DND-41 (cell line): Measurements from ENCODE around the gene THG1L.

Source experiments
- EZH2 ChIP-seq: IDR thresholded peaks from 3 replicates; pipeline ENCODE4 v1.6.1; 2012; ENCODE audit warnings: borderline replicate concordance, low read depth, mild to moderate bottlenecking, moderate library complexity, low read length, inconsistent platforms; ENCODE audit not compliant: severe bottlenecking
- TF ChIP-seq, protein P1 (sequence below): IDR thresholded peaks from 2 replicates; pipeline ENCODE4 v1.5.1; 2012; ENCODE audit warnings: borderline replicate concordance, low read length, moderate library complexity, mild to moderate bottlenecking; ENCODE audit not compliant: poor library complexity, severe bottlenecking; ENCODE audit errors: extremely low read depth

DNA sequence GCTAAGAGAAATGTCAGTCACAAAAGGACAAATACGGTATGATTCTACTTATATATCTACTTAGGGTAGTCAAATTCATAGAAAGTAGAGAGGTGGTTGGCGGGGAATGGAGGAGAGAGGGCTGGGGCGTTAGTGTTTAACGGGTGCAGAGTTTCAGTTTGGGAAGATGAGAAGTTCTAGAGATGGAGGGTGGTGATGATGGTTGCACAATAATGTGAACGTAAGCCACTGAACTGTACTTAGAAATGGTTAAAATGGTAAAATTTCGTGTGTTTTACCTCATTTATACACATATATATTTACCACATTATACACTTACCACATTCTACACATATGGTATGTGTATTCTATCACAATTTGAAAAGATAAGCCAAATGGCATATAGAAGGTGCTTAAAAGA, 48.0 kb downstream of the THG1L start:
- TF ChIP-seq, protein P1, sequence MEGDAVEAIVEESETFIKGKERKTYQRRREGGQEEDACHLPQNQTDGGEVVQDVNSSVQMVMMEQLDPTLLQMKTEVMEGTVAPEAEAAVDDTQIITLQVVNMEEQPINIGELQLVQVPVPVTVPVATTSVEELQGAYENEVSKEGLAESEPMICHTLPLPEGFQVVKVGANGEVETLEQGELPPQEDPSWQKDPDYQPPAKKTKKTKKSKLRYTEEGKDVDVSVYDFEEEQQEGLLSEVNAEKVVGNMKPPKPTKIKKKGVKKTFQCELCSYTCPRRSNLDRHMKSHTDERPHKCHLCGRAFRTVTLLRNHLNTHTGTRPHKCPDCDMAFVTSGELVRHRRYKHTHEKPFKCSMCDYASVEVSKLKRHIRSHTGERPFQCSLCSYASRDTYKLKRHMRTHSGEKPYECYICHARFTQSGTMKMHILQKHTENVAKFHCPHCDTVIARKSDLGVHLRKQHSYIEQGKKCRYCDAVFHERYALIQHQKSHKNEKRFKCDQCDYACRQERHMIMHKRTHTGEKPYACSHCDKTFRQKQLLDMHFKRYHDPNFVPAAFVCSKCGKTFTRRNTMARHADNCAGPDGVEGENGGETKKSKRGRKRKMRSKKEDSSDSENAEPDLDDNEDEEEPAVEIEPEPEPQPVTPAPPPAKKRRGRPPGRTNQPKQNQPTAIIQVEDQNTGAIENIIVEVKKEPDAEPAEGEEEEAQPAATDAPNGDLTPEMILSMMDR: no peak
- no peak for TF ChIP-seq EZH2
